HepG2 (cell line): Measurements from ENCODE around the gene SYTL3. TPM values are rescaled to one million over a fixed set of nuclear protein-coding genes. Genes with fewer than 3 reads are reported as not detected.

Experiments
- CEBPZ ChIP-seq: IDR thresholded peaks from 2 replicates; pipeline ENCODE4 v1.6.1; 2012; ENCODE audit warnings: low read length, improper control_type of control experiment
- CHD2 ChIP-seq: IDR thresholded peaks from 2 replicates; pipeline ENCODE4 v1.6.1; 2011; ENCODE audit warnings: low read depth, low read length, improper control_type of control experiment
- ELF1 ChIP-seq: sonication (generic); formaldehyde crosslinking; IDR thresholded peaks from 2 replicates; pipeline ENCODE4 v1.4.0; 2020; ENCODE audit warnings: missing genetic modification reagents
- FOXM1 ChIP-seq: sonication (generic); formaldehyde crosslinking; IDR thresholded peaks from 2 replicates; pipeline ENCODE4 v1.5.0; 2020; ENCODE audit warnings: missing genetic modification reagents
- HMGA1 ChIP-seq: sonication (generic); formaldehyde crosslinking; conservative IDR thresholded peaks from 2 replicates; pipeline ENCODE4 v1.4.0; 2020; ENCODE audit warnings: missing genetic modification reagents
- LCORL ChIP-seq, 2 experiments: fragments of 450-650 bp in 1 of 2; sonication (generic) in 1 of 2; formaldehyde crosslinking in 1 of 2; IDR thresholded peaks; 2 replicates each; pipeline versions ENCODE4 v1.5.0 to v1.6.1; 2017 to 2020; ENCODE audit warnings: antibody characterized with exemption in 1 of 2, missing genetic modification reagents in 1 of 2
- REST ChIP-seq, 2 experiments: IDR thresholded peaks; 2 replicates each; pipeline ENCODE4 v1.6.1; 2011 to 2012; ENCODE audit warnings: low read length in 2 of 2, borderline replicate concordance in 1 of 2, low read depth in 1 of 2, mild to moderate bottlenecking in 1 of 2, moderate library complexity in 1 of 2
- RORA ChIP-seq: sonication (generic); formaldehyde crosslinking; IDR thresholded peaks from 2 replicates; pipeline ENCODE4 v1.5.0; 2020; ENCODE audit warnings: mild to moderate bottlenecking, missing genetic modification reagents, moderate library complexity
- SP5 ChIP-seq: IDR thresholded peaks from 2 replicates; pipeline ENCODE4 v1.6.1; 2016; ENCODE audit warnings: low read depth, borderline replicate concordance
- ZFYVE20 ChIP-seq: sonication (generic); formaldehyde crosslinking; IDR thresholded peaks from 2 replicates; pipeline ENCODE4 v1.8.0; 2023; ENCODE audit warnings: low read depth, mild to moderate bottlenecking, moderate library complexity, missing genetic modification reagents, borderline replicate concordance
- polyA plus RNA-seq, 8 experiments: library from polyadenylated mRNA; depleted of rRNA in 3 of 8; stranded (reverse) in 7 of 8; unstranded in 1 of 8; fragments of >200 nt; fragmentation: Illumina TruSeq in 4 of 8; extraction: Trizol in 4 of 8; gene quantifications; 2 replicates each; pipeline versions ENCODE4 v1.2.1 to v1.2.3, GENCODE V29; 2011 to 2016; ENCODE audit warnings: low read depth in 4 of 8, missing spikeins in 1 of 8, mixed read lengths in 1 of 8; ENCODE audit not compliant: insufficient read depth in 1 of 8
- total RNA-seq, 5 experiments: library from RNA; depleted of rRNA; stranded (reverse); fragments of >200 nt; fragmentation: Illumina TruSeq; extraction: Trizol; gene quantifications; 2 replicates each; pipeline ENCODE4 v1.2.3, GENCODE V29; 2016; ENCODE audit warnings: low read depth in 1 of 5
- TF ChIP-seq, protein P1 (sequence below): IDR thresholded peaks from 2 replicates; pipeline ENCODE4 v1.6.1; 2012; ENCODE audit warnings: low read depth, low read length, improper control_type of control experiment
- TF ChIP-seq, protein P2 (sequence below): sonication (generic); formaldehyde crosslinking; IDR thresholded peaks from 2 replicates; pipeline ENCODE4 v1.4.0; 2020; ENCODE audit warnings: missing genetic modification reagents, borderline replicate concordance

The SYTL3 gene
- total and polyA plus RNA-seq, 2 of the 13 experiments (the other 11 are each of a cell fraction or from before 2014, with no cell fraction given): 0.11 to 0.28 TPM

DNA sequence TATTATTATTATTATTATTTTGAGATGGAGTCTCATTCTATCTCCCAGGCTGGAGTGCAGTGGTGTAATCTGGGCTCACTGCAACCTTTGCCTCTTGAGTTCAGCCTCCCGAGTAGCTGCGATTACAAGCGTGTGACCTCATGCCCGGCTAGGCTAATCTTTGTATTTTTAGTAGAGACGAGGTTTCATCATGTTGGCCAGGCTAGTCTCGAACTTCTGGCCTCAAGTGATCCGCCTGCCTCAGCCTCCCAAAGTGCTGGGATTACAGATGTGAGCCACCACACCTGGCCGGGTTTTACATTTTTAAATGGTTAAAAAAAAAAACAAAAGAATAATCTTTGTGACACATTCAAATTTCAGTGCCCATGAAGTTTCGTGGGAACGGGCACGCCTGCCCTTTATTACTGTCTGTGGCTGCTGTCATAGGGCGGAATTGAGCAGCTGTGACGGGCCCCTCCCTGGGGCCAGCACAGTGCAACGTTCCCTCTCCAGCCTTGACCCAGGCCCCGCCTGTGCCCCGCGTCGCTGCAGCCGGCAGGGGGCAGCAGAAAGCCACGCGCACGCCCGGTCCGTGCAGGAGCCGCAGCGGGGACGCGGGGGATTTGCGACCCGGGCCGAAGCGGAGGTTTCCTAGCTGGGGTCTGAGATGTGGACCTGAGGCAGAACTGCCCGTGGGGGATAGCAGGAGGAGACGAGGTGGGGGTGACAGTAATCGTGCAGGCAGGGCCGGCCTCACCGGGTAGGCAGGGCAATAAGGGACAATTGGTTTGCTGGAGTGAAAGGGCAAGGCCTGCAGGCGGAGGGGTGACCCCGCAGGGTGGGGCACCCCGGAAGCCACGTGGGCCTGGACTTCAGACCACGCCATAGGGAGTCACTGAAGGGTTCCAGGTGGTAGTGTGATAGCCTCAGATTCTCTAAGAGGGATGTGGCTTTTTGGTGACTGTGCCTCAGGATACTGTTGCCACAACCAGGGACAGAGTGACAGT, 54.3 kb downstream of the SYTL3 start (continued):
- no peak for TF ChIP-seq CEBPZ
- TF ChIP-seq FOXM1 (CRISPR knock-in tag): peak; percentile 31; the same call in 1 of the 2 replicates
- no peak for TF ChIP-seq RORA (CRISPR knock-in tag)
- peak; percentile 59 for TF ChIP-seq SP5 (CRISPR knock-in tag)
- peak; percentile 57 for TF ChIP-seq ELF1 (CRISPR knock-in tag)
- TF ChIP-seq ZFYVE20 (CRISPR knock-in tag): no peak
- TF ChIP-seq, protein P1, sequence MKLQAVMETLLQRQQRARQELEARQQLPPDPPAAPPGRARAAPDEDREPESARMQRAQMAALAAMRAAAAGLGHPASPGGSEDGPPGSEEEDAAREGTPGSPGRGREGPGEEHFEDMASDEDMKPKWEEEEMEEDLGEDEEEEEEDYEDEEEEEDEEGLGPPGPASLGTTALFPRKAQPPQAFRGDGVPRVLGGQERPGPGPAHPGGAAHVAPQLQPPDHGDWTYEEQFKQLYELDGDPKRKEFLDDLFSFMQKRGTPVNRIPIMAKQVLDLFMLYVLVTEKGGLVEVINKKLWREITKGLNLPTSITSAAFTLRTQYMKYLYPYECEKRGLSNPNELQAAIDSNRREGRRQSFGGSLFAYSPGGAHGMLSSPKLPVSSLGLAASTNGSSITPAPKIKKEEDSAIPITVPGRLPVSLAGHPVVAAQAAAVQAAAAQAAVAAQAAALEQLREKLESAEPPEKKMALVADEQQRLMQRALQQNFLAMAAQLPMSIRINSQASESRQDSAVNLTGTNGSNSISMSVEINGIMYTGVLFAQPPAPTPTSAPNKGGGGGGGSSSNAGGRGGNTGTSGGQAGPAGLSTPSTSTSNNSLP: 0 out of 2 replicates have a peak, but pooled peaks have one; percentile 26
- TF ChIP-seq REST (IDR thresholded peaks at IDR 0.05; ENCODE audit: borderline replicate concordance in 1 of 2, low read depth in 1 of 2, low read length in 2 of 2): no peak
- no peak for TF ChIP-seq LCORL (IDR thresholded peaks at IDR 0.05)
- TF ChIP-seq LCORL (CRISPR knock-in tag; IDR thresholded peaks at IDR 0.05): peak; percentile 96
- TF ChIP-seq CHD2: peak; percentile 9; the same call in 1 of the 2 replicates
- TF ChIP-seq HMGA1: no peak
- TF ChIP-seq, protein P2, sequence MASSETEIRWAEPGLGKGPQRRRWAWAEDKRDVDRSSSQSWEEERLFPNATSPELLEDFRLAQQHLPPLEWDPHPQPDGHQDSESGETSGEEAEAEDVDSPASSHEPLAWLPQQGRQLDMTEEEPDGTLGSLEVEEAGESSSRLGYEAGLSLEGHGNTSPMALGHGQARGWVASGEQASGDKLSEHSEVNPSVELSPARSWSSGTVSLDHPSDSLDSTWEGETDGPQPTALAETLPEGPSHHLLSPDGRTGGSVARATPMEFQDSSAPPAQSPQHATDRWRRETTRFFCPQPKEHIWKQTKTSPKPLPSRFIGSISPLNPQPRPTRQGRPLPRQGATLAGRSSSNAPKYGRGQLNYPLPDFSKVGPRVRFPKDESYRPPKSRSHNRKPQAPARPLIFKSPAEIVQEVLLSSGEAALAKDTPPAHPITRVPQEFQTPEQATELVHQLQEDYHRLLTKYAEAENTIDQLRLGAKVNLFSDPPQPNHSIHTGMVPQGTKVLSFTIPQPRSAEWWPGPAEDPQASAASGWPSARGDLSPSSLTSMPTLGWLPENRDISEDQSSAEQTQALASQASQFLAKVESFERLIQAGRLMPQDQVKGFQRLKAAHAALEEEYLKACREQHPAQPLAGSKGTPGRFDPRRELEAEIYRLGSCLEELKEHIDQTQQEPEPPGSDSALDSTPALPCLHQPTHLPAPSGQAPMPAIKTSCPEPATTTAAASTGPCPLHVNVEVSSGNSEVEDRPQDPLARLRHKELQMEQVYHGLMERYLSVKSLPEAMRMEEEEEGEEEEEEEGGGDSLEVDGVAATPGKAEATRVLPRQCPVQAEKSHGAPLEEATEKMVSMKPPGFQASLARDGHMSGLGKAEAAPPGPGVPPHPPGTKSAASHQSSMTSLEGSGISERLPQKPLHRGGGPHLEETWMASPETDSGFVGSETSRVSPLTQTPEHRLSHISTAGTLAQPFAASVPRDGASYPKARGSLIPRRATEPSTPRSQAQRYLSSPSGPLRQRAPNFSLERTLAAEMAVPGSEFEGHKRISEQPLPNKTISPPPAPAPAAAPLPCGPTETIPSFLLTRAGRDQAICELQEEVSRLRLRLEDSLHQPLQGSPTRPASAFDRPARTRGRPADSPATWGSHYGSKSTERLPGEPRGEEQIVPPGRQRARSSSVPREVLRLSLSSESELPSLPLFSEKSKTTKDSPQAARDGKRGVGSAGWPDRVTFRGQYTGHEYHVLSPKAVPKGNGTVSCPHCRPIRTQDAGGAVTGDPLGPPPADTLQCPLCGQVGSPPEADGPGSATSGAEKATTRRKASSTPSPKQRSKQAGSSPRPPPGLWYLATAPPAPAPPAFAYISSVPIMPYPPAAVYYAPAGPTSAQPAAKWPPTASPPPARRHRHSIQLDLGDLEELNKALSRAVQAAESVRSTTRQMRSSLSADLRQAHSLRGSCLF: peak; percentile 81; the same call in 1 of the 2 replicates
